ENCODE results near the gene DUSP9.

GRCh38 chrX:153669901-153670731 lies 23.1 kb downstream of the DUSP9 start:
- no peak for TF ChIP-seq CTCF (conservative IDR thresholded peaks at IDR 0.05; ENCODE audit: low read depth, low read length)
- no peak for TF ChIP-seq EZH2 (IDR thresholded peaks at IDR 0.05; ENCODE audit: low read length, unreplicated experiment)
- no peak for TF ChIP-seq EZH2phosphoT487 (IDR thresholded peaks at IDR 0.05; ENCODE audit: borderline replicate concordance, low read length)
